Fibroblast of lung (primary cell): Measurements from ENCODE around the gene ST6GALNAC5. TPM values are rescaled to one million over a fixed set of nuclear protein-coding genes. Genes with fewer than 3 reads are reported as not detected.

ENCODE experiments used
- DNase-seq, 2 donors: peaks; one replicate each; pipeline versions ENCODE4 v3.0.0 to v3.0.0-alpha.2; 2010; ENCODE audit warnings: low read depth in 2 of 2
- H2AFZ ChIP-seq: 2 replicates; pipeline ENCODE4 v1.5.1; 2012; ENCODE audit warnings: low read length, control low read depth, inconsistent platforms
- H3K27ac ChIP-seq: 2 replicates; pipeline ENCODE4 v1.5.1; 2011; ENCODE audit warnings: low read length, control low read depth; ENCODE audit not compliant: insufficient read depth
- H3K27me3 ChIP-seq: 2 replicates; pipeline ENCODE4 v1.5.1; 2011; ENCODE audit warnings: mild to moderate bottlenecking, low read length; ENCODE audit not compliant: control insufficient read depth, insufficient read depth
- H3K36me3 ChIP-seq: 2 replicates; pipeline ENCODE4 v1.5.1; 2011; ENCODE audit warnings: low read length; ENCODE audit not compliant: control insufficient read depth, insufficient read depth
- H3K4me1 ChIP-seq: 2 replicates; pipeline ENCODE4 v1.5.1; 2011; ENCODE audit warnings: low read length; ENCODE audit not compliant: control insufficient read depth, insufficient read depth; ENCODE audit errors: extremely low read depth
- H3K4me2 ChIP-seq: 2 replicates; pipeline ENCODE4 v1.5.1; 2011; ENCODE audit warnings: low read length, control low read depth; ENCODE audit not compliant: insufficient read depth; ENCODE audit errors: extremely low read depth
- H3K4me3 ChIP-seq, 4 experiments: fragments of 200-600 bp in 1 of 4; sonication (generic) in 1 of 4; replicated peaks in 1 of 4; 2 replicates each; pipeline ENCODE4 v1.5.1; 2011 to 2016; ENCODE audit warnings: low read length in 4 of 4, low read depth in 3 of 4, mild to moderate bottlenecking in 3 of 4, control low read depth in 2 of 4, inconsistent platforms in 1 of 4, mixed read lengths in 1 of 4; ENCODE audit not compliant: insufficient read depth in 1 of 4; ENCODE audit errors: control extremely low read depth in 1 of 4
- H3K79me2 ChIP-seq: 2 replicates; pipeline ENCODE4 v1.5.1; 2012; ENCODE audit warnings: mild to moderate bottlenecking, low read length, inconsistent platforms; ENCODE audit not compliant: control insufficient read depth, insufficient read depth
- H3K9ac ChIP-seq: 2 replicates; pipeline ENCODE4 v1.5.1; 2011; ENCODE audit warnings: mild to moderate bottlenecking, low read length, control low read depth; ENCODE audit not compliant: insufficient read depth
- H3K9me3 ChIP-seq: 2 replicates; pipeline ENCODE4 v1.5.1; 2012; ENCODE audit warnings: low read depth, low read length; ENCODE audit not compliant: control insufficient read depth, insufficient read depth
- H4K20me1 ChIP-seq: 2 replicates; pipeline ENCODE4 v1.5.1; 2011; ENCODE audit warnings: low read length; ENCODE audit not compliant: control insufficient read depth, insufficient read depth; ENCODE audit errors: extremely low read depth
- CTCF ChIP-seq, 2 donors: IDR thresholded peaks in 1 of 2; conservative IDR thresholded peaks in 1 of 2; 1 replicate in 1 of 2; 2 replicates in 1 of 2; pipeline ENCODE4 v1.5.1; 2011 to 2012; ENCODE audit warnings: low read length in 2 of 2, control low read depth in 1 of 2, inconsistent platforms in 1 of 2, low read depth in 1 of 2, mild to moderate bottlenecking in 1 of 2
- EZH2 ChIP-seq: IDR thresholded peaks from 2 replicates; pipeline ENCODE4 v1.5.1; 2012; ENCODE audit warnings: low read length, control low read depth, mild to moderate bottlenecking; ENCODE audit errors: missing control alignments
- polyA plus RNA-seq, 2 donors: library from polyadenylated mRNA; depleted of rRNA in 1 of 2; stranded (reverse) in 1 of 2; unstranded in 1 of 2; fragments of >200 nt; gene quantifications; 2 replicates each; pipeline ENCODE4 v1.2.1, GENCODE V29; 2011 to 2012; ENCODE audit warnings: missing spikeins in 1 of 2
- total RNA-seq: library from RNA; depleted of rRNA; stranded (reverse); fragments of >200 nt; gene quantifications from 2 replicates; pipeline ENCODE4 v1.2.1, GENCODE V29; 2014

The ST6GALNAC5 gene
- total and polyA plus RNA-seq, 2 donors (not counting 1 experiment from before 2014, with no cell fraction given) = 0.37 to 0.83 TPM

DNA sequence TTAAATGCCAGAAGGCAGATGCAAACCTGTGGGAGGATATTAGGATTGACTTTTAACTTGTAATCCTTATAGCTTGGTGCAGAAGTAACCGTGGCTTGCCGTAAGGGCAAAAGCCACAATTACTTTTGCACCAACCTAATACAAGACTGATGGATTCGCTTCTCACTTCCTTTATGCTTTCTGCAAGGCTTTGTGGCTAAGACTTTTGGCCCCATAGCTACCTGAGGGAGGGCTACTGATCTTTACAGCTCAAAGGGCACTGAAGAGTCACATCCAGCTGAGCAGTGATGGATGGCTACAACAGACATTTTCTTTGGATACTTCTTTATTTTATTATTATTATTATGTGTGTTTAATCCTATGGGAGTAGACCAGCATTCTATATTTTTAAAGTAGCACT is 140.4 kb downstream of the ST6GALNAC5 start:
- TF ChIP-seq CTCF (conservative IDR thresholded peaks at IDR 0.05 in 1 of 2, IDR thresholded peaks at IDR 0.05 in 1 of 2; ENCODE audit: low read depth in 1 of 2, low read length in 2 of 2) (no peak), EZH2 (no peak)
- H3K9ac ChIP-seq = no peak overlapping the region
- DNase-seq = no peak
- H3K27me3 ChIP-seq = no peaks in the 10 kb centered on the region
- H3K27ac ChIP-seq = no peak overlapping the region
- no peaks in the 10 kb centered on the region for H3K36me3 ChIP-seq
- H3K4me3 ChIP-seq = no peak overlapping the region
- no peaks in the 10 kb centered on the region for H3K79me2 ChIP-seq
- H3K4me2 ChIP-seq = no peak overlapping the region
- no peaks in the 10 kb centered on the region for H4K20me1 ChIP-seq
- H2AFZ ChIP-seq = no peak overlapping the region
- no peaks in the 10 kb centered on the region for H3K4me1 ChIP-seq
- H3K9me3 ChIP-seq = no peaks in the 10 kb centered on the region

GRCh38 chr1:77010937-77011336 is 143.7 kb downstream of the ST6GALNAC5 start:
- Histone ChIP-seq H3K9me3 (no peaks in the 10 kb centered on the region), H3K27ac (no peak overlapping the region), H4K20me1 (no peaks in the 10 kb centered on the region), H3K79me2 (no peaks in the 10 kb centered on the region), H3K4me1 (no peaks in the 10 kb centered on the region), H3K27me3 (no peaks in the 10 kb centered on the region), H3K4me2 (no peak overlapping the region), H3K4me3 (no peak overlapping the region), H3K36me3 (no peaks in the 10 kb centered on the region), H2AFZ (no peak overlapping the region), H3K9ac (no peak overlapping the region)
- TF ChIP-seq CTCF (conservative IDR thresholded peaks at IDR 0.05 in 1 of 2, IDR thresholded peaks at IDR 0.05 in 1 of 2; ENCODE audit: low read depth in 1 of 2, low read length in 2 of 2) (no peak), EZH2 (no peak)
- DNase-seq = no peak

GRCh38 chr1:77012066-77012465 is 144.8 kb downstream of the ST6GALNAC5 start:
- no peak for TF ChIP-seq CTCF (conservative IDR thresholded peaks at IDR 0.05 in 1 of 2, IDR thresholded peaks at IDR 0.05 in 1 of 2; ENCODE audit: low read depth in 1 of 2, low read length in 2 of 2)
- TF ChIP-seq EZH2 = no peak
- no peak overlapping the region for H3K4me2 ChIP-seq
- DNase-seq = no peak

More at GRCh38 chr1:77012066-77012465, 144.8 kb downstream of the ST6GALNAC5 start:
- Histone ChIP-seq H4K20me1 (no peaks in the 10 kb centered on the region), H3K9ac (no peak overlapping the region), H3K4me3 (no peak overlapping the region), H3K79me2 (no peaks in the 10 kb centered on the region), H3K9me3 (no peaks in the 10 kb centered on the region), H2AFZ (no peak overlapping the region), H3K27ac (no peak overlapping the region), H3K36me3 (no peaks in the 10 kb centered on the region), H3K27me3 (no peaks in the 10 kb centered on the region), H3K4me1 (no peaks in the 10 kb centered on the region)
